HG02885 (cell line): ENCODE measurements around the gene CFAP74.

Experiments
- ATAC-seq: cut with Tn5 transposase; IDR thresholded peaks from one replicate; pipeline ENCODE4 v1.9.1; 2021; ENCODE audit warnings: mild to moderate bottlenecking; ENCODE audit not compliant: unreplicated experiment, poor library complexity

CFAP74 gene, protein sequence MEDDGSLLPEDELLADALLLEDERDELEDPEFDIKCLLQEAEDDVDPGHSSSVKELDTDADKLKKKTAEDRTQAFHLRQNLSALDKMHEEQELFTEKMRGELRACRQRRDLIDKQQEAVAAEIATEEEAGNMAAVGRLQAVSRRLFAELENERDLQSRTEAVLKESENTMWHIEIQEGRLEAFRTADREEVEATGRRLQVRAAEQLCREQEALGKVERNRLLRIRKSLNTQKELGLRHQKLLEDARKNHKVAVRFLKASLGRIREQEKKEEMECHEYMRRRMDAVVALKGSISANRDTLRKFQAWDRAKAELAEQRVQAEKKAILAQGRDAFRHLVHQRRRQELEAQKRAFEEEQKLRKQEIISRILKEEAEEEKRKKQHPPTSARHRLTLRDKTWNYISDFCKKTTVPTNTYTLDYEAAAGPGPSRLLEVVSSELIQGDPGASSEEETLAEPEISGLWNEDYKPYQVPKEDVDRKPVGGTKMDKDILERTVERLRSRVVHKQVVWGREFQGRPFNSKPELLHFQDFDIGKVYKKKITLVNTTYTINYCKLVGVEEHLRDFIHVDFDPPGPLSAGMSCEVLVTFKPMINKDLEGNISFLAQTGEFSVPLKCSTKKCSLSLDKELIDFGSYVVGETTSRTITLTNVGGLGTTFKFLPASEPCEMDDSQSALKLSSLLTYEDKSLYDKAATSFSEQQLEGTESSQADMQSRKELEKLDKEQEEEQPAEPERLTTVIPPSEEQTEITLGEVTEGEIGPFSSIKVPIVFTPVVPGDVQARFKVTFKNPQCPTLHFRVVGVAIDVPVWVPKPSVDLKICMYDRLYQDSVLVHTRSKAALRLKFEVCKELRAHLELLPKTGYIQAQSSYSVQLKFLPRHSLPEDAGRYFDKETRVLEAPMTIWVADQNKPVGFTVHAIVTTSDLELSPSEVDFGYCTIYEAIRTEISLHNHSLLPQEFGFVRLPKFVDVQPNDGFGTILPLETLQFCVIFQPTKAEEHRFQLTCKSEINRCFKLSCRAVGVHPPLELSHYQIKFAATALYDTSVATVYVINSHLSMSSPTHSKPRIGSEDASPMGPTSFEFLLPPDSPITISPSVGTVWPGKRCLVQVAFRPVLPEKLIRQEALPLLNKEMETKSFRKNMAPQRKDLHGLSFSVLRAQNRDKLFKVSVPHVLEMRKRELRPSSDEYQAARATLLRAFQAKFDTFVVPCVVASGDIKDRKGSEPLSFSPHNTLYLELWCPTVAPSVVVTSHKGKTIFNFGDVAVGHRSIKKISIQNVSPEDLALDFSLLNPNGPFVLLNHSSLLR (N-terminal part only)

DNA sequence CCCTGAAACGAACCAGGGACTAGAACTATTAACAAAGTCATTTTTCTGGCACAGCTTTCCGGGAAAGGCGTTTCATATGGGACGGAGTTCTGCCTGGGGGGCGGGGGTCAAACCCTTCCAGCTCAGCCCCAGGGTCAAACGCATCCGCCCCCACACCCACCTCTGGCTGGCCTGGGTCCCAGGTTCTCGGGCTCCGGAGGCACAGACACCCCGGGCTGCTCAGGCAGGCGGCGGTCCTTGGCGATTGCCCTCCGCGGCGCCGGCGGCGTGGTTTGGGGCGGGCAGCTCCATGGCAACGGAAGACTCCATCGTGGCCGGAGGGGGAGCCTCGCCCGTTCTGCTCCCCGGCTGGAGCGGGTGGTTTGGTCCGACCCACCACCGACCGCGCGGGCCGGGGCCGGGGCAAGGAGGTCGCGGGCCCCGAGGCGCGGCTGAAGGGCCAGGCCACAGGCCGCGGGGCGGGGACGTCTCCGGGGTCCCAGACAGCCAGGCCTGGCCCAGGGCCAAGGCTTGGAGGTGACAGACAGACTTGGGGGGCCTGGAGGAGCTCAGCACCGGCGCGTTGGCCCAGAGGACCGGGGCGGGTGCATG, at the start of gene CFAP74:
Gene CFAP74, minus strand, starts transcription at position 246 of the 591 bp plus-strand sequence. CDS start 12,830 bp downstream, outside the sequence.
- no peak for ATAC-seq

DNA sequence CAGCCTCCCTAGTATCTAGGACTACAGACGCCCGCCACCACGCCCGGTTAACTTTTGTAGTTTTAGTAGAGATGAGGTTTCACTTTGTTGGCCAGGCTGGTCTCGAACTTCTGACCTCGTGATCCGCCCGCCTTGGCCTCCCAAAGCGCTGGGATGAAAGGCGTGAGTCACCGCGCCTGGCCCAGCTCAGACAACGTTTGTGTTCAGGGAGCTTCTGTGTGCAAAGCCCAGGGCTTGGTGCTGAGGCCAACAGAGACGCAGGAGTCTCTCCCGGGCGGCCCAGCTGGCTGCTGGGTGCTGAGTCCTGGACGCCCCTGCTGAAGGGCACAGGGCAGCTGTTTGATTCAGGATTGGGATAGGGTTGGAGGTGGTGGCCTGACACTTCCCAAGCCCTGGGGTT, 49.6 kb upstream of the CFAP74 start:
- ATAC-seq = no peak

DNA sequence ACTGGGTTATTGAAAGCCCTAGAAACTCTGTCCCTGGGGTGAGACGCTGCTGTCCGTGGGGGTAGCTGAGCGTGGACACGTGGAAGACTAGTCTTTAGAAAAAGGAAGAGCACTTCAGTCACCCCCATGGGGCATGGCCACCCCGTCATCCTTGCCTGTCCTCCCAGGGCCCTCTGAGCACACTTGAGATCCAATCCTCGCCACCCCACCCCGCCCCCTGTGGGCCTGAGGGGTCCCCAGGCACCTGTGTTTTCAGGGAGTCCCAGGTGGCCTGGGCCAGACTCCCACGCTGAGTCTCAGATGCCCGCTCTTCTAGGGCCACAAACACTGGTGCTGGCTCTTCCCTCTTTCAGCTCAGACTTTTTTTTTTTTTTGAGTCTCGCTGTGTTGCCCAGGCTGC, 49.2 kb upstream of the CFAP74 start:
- ATAC-seq = no peak

DNA sequence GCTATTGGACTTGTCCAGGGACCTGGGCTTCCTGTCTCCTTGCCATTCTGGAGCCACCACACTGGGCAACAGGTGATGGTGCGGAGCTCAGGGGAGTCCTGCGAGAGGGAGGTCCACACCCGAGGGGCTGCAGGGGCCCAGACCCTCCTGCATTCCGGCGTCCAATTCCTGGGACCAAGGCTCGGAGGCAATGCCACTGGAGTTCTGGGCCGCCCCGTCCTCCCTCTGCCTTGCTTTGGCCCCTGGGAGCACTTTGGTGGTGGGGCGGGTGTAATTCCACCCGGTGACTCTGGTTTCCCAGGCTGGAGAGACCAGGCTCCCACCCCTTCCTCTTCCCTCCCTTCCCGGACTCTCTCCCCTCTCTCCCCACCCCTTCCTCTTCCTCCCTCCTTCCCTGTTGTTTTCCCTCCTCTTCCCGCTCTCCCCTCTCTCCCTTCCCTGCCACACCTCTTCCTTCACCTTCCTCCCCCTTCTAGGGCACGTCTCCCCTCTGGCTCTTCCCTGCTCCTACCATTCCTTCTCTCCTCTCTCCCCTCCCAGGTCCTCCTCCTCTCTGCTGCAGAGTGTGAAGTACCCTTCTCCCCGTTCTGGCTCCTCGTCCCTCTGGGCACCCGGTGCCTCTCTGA, 48.6 kb upstream of the CFAP74 start:
- no peak for ATAC-seq

DNA sequence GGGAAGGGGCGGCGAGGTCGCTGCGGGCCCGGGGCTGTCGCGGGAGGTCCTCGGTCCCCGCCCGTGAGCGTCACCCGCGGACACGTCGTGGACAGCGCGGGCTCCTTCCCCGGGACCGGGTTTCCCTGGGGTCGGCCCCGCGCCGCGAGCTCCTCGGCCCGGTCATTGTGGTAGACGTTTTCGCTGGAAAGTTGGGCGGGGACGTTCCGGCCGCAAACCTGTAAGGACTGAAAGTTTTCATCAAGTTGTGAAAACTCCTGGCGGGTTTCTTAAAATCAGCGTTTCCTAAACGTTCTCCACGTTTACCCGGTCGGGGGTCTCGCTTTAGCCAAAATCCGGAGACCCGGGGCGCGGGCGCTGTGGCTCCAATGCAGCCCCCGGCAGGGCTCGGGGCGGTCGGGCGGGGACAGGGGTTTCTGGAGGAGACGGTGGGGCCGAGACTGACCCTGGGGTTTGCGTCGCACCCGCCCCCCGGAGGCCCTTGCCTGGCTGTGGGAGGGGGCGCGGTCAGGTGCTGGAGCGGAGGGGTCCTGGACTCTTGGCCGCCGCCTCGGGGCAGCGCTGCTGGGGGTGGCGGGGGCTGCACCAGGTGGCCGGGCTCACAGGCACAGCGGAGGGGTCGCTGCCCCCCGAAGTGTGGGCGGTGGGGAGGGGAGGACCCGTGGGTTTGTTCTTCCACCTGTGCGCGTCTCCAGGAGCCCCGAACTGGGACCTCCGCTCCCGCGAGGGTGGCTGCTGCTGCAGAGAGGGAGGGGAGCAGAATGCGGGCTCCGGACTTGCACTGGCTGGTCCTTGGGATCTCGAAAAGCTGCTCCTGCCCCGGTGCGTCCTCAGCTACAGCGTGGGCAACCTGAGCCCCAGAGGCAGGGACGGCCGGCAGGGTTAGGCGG, 47.5 kb upstream of the CFAP74 start:
- ATAC-seq = no peak

DNA sequence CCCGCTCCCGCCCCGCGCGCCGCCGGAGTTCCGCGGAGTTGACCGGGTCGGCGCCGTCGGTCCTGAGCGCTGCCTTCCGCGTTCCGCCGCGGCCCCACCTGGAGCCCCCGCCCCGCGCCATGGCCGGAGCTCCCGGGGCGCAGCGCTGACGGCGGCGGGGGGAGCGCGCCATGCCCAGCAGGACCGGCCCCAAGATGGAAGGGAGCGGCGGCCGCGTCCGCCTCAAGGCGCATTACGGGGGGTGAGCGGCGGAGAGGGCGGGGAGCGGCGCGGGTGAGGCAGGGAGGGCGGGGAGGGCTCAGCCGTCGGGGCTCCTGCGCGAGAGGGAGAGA, 46.8 kb upstream of the CFAP74 start:
- ATAC-seq = no peak

DNA sequence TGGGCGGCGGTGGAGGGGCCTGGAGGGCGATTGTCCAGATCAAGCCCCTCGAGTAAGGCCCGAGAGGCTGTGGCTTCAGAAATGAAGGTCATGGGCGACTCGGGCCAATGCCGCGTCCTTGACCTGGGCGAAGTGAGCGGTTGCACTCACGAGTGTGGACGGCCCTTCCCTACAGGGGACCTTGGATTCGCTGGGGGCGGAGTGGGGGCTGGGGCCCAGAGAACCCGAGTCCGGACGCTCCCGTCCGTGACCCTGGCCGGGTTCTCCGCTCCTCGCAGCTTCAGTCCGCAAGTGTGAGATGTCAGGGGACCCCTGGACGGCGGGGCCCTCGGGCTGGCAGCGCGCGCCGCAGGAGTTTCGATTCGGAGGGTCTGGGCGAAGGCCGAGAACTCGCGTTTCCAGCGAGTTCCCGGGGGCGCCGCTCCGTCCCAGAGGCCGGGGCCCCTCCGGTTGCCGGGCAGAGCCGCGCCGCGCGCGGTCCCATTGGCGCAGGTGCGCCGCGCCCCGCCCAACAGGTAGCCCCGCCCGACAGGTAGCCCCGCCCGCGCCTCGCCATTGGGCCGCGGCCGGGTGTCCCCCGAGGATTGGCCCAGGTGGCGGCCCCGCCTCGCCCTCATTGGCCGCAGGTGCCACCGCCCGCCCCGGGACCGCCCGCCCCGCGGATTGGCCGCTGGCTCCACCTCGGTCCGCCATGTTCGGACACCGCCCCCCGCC, 46.3 kb upstream of the CFAP74 start, which contains the start of gene PRKCZ:
Gene PRKCZ, plus strand, starts transcription at position 694 of the 714 bp plus-strand sequence. CDS start 220 bp downstream, outside the sequence.
- peak; percentile 52 for ATAC-seq

DNA sequence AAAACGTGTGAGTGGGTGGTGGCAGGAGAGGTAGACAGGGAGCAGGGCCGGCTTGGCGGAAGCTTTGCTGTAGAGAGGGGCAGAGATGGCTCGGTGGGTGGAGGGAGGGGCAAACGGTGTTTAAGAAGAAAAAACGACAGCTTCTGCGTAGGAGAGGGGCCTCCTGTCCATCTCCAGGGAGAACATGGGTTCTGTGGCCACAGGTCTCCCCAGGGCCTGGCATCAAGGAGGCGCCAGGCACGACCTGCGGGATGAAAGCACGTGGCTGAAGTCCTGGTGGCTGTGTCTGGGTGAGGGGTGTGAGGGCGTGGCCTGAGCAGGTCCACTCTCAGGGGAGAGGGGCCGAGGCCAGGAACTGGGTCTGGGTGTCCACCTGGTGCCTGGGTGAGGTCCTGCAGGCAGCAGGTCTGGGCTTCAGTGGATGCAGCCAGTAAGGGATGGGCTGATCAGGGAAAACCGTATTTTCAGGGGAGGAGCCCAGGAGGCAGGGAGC, 45.7 kb upstream of the CFAP74 start:
- ATAC-seq = no peak

DNA sequence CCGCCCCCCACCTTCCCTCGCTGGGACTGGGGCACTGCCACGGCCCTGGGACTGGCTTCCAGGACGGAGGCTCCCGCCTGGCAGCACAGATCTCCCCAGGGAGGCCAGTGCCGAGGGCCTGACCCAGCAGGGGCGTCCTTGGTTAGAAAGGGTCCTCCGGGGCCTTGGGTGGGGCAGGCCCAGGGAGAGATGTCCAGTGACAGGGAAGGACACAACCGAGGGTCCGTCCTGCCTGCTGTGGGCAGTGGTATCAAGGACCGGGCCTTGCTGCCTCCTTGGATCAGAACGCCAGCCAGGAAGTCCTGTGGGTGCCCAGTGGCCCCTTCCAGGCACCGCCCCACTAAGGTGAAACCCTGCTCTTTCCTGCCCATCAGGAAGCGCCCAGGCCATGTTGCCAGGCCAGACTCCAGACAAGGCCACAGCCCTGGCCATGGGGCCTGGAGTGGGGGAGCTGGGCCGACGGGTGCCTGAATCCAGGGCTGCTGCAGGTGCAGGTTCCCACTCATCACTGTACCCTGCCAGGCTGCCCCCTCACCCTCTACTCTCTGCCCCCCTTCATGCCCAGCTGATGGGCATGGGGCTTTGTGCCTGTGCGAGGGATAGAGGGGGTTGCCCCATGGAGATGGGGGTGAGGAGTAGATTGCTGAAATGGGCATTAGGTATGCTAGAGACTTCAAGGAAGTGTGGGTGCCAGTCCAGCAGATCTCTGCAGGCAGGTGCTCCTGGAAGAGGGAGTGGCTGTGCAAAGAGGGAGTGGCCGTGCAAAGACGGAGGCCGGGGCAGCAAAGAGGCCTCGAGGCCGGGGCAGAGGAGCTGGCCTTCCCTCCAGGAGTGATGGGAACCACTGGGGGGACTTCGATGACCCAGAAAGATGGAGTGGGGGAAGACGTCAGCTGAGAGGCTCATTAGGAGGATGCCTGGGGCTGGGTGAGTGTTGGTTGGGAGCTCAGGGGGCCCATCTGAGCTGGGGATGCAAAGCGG, 44.5 kb upstream of the CFAP74 start:
- ATAC-seq = no peak

DNA sequence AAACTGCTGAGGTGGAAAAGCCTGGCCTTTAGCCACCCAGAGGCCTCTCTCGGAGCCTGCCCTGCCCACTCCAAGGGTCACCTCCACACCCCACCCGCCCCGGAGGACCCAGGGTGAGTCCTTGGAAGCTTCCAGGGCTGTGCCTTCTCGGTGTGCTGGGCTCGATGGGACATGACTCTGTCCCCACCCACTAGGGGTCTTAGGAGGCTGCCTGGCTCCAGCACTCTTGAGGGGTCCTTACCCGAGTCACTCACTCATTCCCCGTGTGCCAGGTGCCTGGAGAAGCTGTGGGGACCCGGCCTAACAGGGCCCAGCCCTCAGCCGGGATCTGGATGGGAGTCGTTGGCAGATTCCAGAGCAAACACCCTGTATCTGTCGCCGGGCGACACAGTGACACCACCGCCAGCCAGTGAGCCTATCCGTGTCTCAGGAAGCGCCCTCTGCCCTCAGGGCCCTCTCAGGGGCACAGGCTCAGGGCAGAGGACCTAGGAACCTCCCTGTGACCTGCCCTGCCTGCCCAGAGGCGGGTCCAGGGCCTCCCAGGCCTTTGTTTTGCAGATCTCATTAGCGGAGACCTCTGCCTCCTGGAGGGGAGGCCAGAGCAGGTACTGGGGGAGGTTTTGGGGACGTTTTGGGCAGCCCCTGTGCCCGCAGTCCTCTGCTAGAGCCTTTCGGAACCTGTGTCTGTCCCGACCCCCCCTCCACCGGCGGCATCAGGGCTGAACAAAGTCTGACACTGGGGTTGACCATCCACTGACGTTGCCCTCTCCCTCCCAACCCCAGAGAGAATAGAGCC, 43.6 kb upstream of the CFAP74 start:
- ATAC-seq = no peak

DNA sequence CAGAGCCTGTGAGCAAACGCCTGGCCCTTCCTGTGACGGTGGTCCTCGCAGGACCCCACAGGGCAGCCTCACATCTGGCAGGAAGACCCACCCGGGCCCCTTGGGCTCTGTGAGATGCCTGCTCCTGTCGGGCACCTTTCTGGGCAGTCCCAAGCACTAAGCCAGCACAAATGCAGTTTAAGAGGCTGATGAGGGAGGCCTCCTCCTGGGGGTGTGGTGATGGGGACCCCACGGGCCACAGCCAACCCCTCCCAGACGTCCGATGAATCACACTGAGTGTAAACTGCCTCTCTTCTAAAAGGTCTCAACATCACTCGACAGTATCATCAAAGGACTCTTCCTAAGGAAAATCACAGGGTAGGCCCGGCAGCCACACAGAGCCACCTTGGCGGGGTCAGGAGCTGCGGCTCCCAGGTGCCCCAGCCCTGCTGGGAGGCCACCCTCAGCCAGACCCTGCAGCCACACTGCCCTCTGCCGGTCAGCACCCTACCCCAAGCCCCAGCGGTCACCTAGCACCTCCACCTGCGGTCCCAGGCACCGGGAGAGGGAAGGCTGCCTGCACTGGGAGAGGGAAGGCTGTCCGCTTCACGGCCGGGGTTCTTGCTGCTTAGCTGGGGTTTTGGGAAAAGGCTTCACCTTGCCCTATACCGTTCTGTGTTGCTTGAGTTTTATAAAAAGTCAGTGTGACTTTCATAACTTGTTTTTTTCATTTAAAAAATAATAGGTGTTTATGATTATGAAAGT, 42.8 kb upstream of the CFAP74 start:
- no peak for ATAC-seq

DNA sequence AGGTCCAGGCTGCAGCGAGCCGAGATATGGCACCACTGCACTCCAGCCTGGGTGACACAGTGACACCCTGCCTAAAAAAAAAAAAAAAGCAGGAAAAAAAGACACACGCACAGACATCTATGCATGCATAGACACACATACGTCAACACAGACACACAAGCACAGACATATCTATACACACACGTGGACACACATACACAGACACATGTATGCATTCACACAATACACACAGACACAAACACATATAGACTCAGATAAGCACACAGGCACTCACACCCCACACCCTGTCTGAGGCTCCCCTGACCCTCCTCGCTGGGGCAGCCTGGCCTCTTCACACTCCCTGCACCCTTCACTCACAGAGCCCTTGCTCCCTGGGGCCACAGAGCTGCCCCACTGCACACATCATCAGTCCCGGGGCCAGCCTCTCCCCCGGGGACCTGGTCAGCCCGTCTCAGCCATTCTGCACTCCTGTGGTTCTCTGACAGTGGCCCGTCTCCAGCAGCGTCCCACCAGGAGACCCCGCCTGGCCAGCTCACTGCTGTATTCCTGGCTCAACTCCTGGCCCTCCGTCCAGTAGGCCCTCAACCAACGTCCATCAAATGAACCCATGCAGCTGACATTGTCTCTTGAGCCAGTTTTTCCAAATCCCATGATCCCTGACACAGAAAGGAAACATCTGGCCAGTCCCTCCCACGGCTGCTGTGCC, 42.0 kb upstream of the CFAP74 start:
- ATAC-seq = no peak

DNA sequence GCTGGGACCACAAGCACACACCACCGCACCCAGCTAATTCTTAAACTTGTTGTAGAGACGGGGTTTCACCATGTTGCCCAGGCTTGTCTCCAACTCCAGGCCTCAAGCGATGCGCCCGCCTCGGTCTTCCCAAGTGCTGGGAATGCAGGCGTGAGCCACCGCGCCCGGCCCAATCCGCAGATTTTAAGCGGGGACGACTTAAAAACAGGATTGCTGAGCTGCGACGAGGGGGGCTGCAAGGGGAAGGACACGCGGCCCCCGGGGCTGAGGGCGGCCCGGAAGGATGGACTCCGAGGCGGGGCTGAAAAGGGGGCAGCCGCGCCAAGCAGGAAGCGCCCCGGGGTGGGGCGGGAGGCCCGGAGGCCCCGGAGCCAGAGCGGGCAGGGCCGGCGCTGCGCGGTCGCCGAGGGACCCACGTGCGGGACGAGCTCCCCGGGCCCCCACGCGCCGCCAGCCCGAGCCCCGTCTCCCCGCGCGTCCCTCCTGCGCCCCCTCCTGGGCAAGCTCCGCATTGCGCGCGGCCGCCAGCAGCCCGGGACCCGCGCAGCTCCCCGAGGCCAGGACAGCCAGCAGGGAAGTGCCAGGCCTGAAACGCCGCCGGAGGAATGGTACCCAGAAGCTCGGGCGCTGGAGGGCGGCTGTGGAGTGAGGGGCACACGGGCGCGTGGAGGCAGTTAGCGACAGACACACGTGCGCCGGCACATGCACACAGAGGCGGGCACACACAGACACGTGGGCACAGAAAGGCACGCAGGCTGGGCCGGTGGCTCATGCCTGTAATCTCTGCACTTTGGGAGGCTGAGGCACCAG, 41.1 kb upstream of the CFAP74 start:
- peak; percentile 46 for ATAC-seq

DNA sequence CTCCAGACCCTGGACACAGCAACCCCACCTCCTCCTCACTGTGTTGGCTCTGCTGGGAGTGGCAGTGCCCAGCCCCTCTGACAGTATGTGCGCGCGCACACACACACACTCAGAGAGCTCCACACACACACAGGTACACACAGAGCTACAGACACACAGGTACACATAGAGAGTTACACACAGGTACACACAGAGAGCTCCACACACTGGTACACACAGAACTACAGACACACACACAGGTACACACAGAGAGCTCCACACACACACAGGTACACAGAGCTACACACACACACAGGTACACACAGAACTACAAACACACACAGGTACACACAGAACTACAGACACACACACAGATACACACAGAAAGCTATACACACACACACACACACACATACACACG, 40.3 kb upstream of the CFAP74 start:
- ATAC-seq = no peak
